K562 (cell line): ENCODE measurements around the gene NCAPD2. TPM values are rescaled to one million over a fixed set of nuclear protein-coding genes. Genes with fewer than 3 reads are reported as not detected.
A peak's percentile ranks its signal among the peaks of the same experiment; 100 is the strongest.

Experiments used
- BHLHE40 ChIP-seq: IDR thresholded peaks from 2 replicates; pipeline ENCODE4 v1.6.1; 2011; ENCODE audit warnings: low read length, improper control_type of control experiment
- CREB1 ChIP-seq, 2 experiments: sonication (generic) in 1 of 2; formaldehyde crosslinking in 1 of 2; IDR thresholded peaks; 2 replicates each; pipeline versions ENCODE4 v1.6.1 to v1.8.0; 2012 to 2022; ENCODE audit warnings: inconsistent platforms in 1 of 2, mild to moderate bottlenecking in 1 of 2, missing genetic modification reagents in 1 of 2, moderate library complexity in 1 of 2
- CREM ChIP-seq: IDR thresholded peaks from 2 replicates; pipeline ENCODE4 v1.6.1; 2014; ENCODE audit warnings: antibody characterized with exemption, low read depth
- DPF2 ChIP-seq: fragments of 450-650 bp; IDR thresholded peaks from 2 replicates; pipeline ENCODE4 v1.6.1; 2016
- NELFE ChIP-seq: IDR thresholded peaks from 2 replicates; pipeline ENCODE4 v1.6.1; 2011; ENCODE audit warnings: mild to moderate bottlenecking; ENCODE audit not compliant: insufficient read depth, insufficient read length
- NRF1 ChIP-seq, 2 experiments: fragments of 450-650 bp; IDR thresholded peaks in 1 of 2; conservative IDR thresholded peaks in 1 of 2; 2 replicates each; pipeline ENCODE4 v1.6.1; 2014; ENCODE audit warnings: mild to moderate bottlenecking in 2 of 2
- POLR2AphosphoS5 ChIP-seq: IDR thresholded peaks from 2 replicates; pipeline ENCODE4 v1.6.1; 2011; ENCODE audit warnings: mild to moderate bottlenecking, low read depth, low read length, moderate library complexity; ENCODE audit not compliant: control insufficient read depth, insufficient read depth
- RBM15 ChIP-seq: fragments of 200-400 bp; formaldehyde crosslinking; IDR thresholded peaks from 2 replicates; pipeline ENCODE4 v1.6.1; 2018; ENCODE audit warnings: mild to moderate bottlenecking, low read length, moderate library complexity; ENCODE audit not compliant: insufficient read depth
- SIN3A ChIP-seq, 2 experiments: fragments of 150-350 bp in 1 of 2; IDR thresholded peaks; 2 replicates each; pipeline ENCODE4 v1.6.1; 2011 to 2016; ENCODE audit warnings: borderline replicate concordance in 2 of 2, low read depth in 2 of 2, low read length in 2 of 2, mild to moderate bottlenecking in 2 of 2, moderate library complexity in 2 of 2; ENCODE audit not compliant: control insufficient read depth in 1 of 2
- TEAD4 ChIP-seq, 2 experiments: sonication (generic) in 1 of 2; formaldehyde crosslinking in 1 of 2; IDR thresholded peaks; 2 replicates each; pipeline versions ENCODE4 v1.6.1 to v1.8.0; 2012 to 2022; ENCODE audit warnings: borderline replicate concordance in 1 of 2, inconsistent platforms in 1 of 2, low read length in 1 of 2, mild to moderate bottlenecking in 1 of 2, missing genetic modification reagents in 1 of 2
- THRA ChIP-seq: fragments of 450-650 bp; IDR thresholded peaks from 2 replicates; pipeline ENCODE4 v1.6.1; 2017; ENCODE audit warnings: mild to moderate bottlenecking, moderate library complexity
- ZNF668 ChIP-seq: fragments of 250-450 bp; sonication (Bioruptor Pico); IDR thresholded peaks from 2 replicates; pipeline ENCODE4 v1.8.0; 2022; ENCODE audit warnings: mild to moderate bottlenecking, inconsistent platforms
- polyA plus RNA-seq, 8 experiments: library from polyadenylated mRNA; depleted of rRNA in 4 of 8; stranded (reverse) in 5 of 8; unstranded in 3 of 8; fragments of >200 nt; fragmentation: Nextera tagmentation in 2 of 8; fragmentation: Illumina TruSeq in 1 of 8; extraction: Ambion mirVana in 2 of 8; extraction: Trizol in 1 of 8; gene quantifications; 2 replicates each; pipeline versions ENCODE4 v1.2.1 to v1.2.3, GENCODE V29; 2011 to 2014; ENCODE audit warnings: inconsistent platforms in 1 of 8, missing spikeins in 1 of 8
- total RNA-seq, 7 experiments: library from RNA; depleted of rRNA in 6 of 7; stranded (reverse); fragments of >200 nt in 6 of 7; fragmentation: Illumina TruSeq in 2 of 7; extraction: Trizol in 2 of 7; gene quantifications; 2 replicates each; pipeline versions ENCODE4 v1.2.1 to v1.2.3, GENCODE V29; 2011 to 2021; ENCODE audit warnings: low replicate concordance in 1 of 7
- TF ChIP-seq, protein P1 (sequence below): fragments of 450-650 bp; IDR thresholded peaks from 2 replicates; pipeline ENCODE4 v1.6.1; 2017; ENCODE audit warnings: antibody characterized with exemption, mild to moderate bottlenecking
- TF ChIP-seq, protein P2 (sequence below), 2 experiments: fragments of 450-650 bp; conservative IDR thresholded peaks; 2 replicates each; pipeline ENCODE4 v1.6.1; 2017; ENCODE audit warnings: mild to moderate bottlenecking in 2 of 2, moderate library complexity in 2 of 2
- TF ChIP-seq, protein P3 (sequence below): fragments of 250-450 bp; sonication (Bioruptor Pico); IDR thresholded peaks from 2 replicates; pipeline ENCODE4 v1.9.0; 2021; ENCODE audit warnings: mild to moderate bottlenecking, inconsistent platforms

NCAPD2 gene
- total and polyA plus RNA-seq, 9 of the 15 experiments (the other 6 are each of a cell fraction or from before 2014, with no cell fraction given) = 16.9 to 93.7 (median 68.3) TPM

GRCh38 chr12:6538420-6539313, 44.8 kb downstream of the NCAPD2 start (continued):
- TF ChIP-seq, protein P1, sequence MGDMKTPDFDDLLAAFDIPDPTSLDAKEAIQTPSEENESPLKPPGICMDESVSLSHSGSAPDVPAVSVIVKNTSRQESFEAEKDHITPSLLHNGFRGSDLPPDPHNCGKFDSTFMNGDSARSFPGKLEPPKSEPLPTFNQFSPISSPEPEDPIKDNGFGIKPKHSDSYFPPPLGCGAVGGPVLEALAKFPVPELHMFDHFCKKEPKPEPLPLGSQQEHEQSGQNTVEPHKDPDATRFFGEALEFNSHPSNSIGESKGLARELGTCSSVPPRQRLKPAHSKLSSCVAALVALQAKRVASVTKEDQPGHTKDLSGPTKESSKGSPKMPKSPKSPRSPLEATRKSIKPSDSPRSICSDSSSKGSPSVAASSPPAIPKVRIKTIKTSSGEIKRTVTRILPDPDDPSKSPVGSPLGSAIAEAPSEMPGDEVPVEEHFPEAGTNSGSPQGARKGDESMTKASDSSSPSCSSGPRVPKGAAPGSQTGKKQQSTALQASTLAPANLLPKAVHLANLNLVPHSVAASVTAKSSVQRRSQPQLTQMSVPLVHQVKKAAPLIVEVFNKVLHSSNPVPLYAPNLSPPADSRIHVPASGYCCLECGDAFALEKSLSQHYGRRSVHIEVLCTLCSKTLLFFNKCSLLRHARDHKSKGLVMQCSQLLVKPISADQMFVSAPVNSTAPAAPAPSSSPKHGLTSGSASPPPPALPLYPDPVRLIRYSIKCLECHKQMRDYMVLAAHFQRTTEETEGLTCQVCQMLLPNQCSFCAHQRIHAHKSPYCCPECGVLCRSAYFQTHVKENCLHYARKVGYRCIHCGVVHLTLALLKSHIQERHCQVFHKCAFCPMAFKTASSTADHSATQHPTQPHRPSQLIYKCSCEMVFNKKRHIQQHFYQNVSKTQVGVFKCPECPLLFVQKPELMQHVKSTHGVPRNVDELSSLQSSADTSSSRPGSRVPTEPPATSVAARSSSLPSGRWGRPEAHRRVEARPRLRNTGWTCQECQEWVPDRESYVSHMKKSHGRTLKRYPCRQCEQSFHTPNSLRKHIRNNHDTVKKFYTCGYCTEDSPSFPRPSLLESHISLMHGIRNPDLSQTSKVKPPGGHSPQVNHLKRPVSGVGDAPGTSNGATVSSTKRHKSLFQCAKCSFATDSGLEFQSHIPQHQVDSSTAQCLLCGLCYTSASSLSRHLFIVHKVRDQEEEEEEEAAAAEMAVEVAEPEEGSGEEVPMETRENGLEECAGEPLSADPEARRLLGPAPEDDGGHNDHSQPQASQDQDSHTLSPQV = peak; percentile 38; the same call in 1 of the 2 replicates
- no peak for TF ChIP-seq DPF2
- TF ChIP-seq NRF1 (conservative IDR thresholded peaks at IDR 0.05 in 1 of 2, IDR thresholded peaks at IDR 0.05 in 1 of 2) = no peak
- no peak for TF ChIP-seq RBM15
- no peak for TF ChIP-seq THRA
- no peak for TF ChIP-seq CREM
- TF ChIP-seq POLR2AphosphoS5 = peak; percentile 75; the same call in 1 of the 2 replicates
- TF ChIP-seq BHLHE40 = peak; percentile 17; the same call in 1 of the 2 replicates
- no peak for TF ChIP-seq ZNF668 (CRISPR knock-in tag)
- TF ChIP-seq, protein P2, sequence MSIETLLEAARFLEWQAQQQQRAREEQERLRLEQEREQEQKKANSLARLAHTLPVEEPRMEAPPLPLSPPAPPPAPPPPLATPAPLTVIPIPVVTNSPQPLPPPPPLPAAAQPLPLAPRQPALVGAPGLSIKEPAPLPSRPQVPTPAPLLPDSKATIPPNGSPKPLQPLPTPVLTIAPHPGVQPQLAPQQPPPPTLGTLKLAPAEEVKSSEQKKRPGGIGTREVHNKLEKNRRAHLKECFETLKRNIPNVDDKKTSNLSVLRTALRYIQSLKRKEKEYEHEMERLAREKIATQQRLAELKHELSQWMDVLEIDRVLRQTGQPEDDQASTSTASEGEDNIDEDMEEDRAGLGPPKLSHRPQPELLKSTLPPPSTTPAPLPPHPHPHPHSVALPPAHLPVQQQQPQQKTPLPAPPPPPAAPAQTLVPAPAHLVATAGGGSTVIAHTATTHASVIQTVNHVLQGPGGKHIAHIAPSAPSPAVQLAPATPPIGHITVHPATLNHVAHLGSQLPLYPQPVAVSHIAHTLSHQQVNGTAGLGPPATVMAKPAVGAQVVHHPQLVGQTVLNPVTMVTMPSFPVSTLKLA (conservative IDR thresholded peaks at IDR 0.05) = peak in 1 of 2 experiments; percentile 30; a peak in 1 of 4 replicates
- peak in 1 of 2 experiments; percentile 66; a peak in 2 of 4 replicates for TF ChIP-seq SIN3A (IDR thresholded peaks at IDR 0.05; ENCODE audit: borderline replicate concordance in 2 of 2, control insufficient read depth in 1 of 2, low read depth in 2 of 2, low read length in 2 of 2)
- TF ChIP-seq CREB1 (IDR thresholded peaks at IDR 0.05) = peak; percentile 33; the same call in 1 of the 2 replicates
- no peak for TF ChIP-seq CREB1 (CRISPR knock-in tag; IDR thresholded peaks at IDR 0.05)
- TF ChIP-seq NELFE = no peak
- TF ChIP-seq, protein P3, sequence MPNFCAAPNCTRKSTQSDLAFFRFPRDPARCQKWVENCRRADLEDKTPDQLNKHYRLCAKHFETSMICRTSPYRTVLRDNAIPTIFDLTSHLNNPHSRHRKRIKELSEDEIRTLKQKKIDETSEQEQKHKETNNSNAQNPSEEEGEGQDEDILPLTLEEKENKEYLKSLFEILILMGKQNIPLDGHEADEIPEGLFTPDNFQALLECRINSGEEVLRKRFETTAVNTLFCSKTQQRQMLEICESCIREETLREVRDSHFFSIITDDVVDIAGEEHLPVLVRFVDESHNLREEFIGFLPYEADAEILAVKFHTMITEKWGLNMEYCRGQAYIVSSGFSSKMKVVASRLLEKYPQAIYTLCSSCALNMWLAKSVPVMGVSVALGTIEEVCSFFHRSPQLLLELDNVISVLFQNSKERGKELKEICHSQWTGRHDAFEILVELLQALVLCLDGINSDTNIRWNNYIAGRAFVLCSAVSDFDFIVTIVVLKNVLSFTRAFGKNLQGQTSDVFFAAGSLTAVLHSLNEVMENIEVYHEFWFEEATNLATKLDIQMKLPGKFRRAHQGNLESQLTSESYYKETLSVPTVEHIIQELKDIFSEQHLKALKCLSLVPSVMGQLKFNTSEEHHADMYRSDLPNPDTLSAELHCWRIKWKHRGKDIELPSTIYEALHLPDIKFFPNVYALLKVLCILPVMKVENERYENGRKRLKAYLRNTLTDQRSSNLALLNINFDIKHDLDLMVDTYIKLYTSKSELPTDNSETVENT (CRISPR knock-in tag) = no peak
- TF ChIP-seq TEAD4 (IDR thresholded peaks at IDR 0.05; ENCODE audit: low read length) = peak; percentile 14; the same call in 1 of the 2 replicates
- no peak for TF ChIP-seq TEAD4 (CRISPR knock-in tag; IDR thresholded peaks at IDR 0.05; ENCODE audit: borderline replicate concordance)
